GM18517 (cell line): Measurements from ENCODE around the gene CYP8B1.

ENCODE experiments used
- ATAC-seq: cut with Tn5 transposase; IDR thresholded peaks from one replicate; pipeline ENCODE4 v1.9.1; 2021; ENCODE audit warnings: mild to moderate bottlenecking, moderate library complexity; ENCODE audit not compliant: unreplicated experiment

The CYP8B1 gene, protein sequence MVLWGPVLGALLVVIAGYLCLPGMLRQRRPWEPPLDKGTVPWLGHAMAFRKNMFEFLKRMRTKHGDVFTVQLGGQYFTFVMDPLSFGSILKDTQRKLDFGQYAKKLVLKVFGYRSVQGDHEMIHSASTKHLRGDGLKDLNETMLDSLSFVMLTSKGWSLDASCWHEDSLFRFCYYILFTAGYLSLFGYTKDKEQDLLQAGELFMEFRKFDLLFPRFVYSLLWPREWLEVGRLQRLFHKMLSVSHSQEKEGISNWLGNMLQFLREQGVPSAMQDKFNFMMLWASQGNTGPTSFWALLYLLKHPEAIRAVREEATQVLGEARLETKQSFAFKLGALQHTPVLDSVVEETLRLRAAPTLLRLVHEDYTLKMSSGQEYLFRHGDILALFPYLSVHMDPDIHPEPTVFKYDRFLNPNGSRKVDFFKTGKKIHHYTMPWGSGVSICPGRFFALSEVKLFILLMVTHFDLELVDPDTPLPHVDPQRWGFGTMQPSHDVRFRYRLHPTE

DNA sequence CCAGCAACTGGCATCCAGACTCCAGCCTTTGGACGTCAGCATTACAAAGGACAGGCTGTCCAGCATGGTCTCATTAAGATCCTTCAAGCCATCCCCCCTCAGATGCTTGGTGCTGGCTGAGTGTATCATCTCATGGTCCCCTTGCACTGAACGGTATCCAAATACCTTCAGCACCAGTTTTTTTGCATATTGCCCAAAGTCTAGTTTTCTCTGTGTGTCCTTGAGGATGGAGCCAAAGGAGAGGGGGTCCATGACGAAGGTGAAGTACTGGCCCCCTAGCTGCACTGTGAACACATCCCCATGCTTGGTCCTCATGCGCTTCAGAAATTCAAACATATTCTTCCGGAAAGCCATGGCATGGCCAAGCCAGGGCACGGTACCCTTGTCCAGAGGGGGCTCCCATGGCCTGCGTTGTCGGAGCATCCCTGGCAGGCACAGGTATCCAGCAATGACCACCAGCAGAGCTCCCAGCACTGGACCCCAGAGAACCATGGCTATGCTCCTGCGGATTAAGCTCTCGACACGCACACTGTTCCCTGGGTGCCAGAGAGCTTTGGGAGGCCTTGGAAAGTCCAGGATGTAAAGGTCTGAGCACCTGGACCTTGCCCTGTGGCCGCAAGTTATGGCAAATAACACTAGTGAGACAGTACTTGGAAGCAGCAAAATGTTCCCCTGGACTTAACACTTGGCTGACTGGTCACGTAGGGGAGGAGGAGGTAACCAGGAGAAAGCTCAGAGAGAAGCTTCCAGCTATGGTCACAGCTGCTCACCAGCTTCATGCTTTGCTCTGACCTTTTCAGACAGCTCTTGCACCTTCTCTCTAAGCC is at the start of gene CYP8B1:
Gene CYP8B1, minus strand, starts transcription at position 555 of the 827 bp plus-strand sequence. Its CDS starts 63 bp downstream, at position 492.
- no peak for ATAC-seq

DNA sequence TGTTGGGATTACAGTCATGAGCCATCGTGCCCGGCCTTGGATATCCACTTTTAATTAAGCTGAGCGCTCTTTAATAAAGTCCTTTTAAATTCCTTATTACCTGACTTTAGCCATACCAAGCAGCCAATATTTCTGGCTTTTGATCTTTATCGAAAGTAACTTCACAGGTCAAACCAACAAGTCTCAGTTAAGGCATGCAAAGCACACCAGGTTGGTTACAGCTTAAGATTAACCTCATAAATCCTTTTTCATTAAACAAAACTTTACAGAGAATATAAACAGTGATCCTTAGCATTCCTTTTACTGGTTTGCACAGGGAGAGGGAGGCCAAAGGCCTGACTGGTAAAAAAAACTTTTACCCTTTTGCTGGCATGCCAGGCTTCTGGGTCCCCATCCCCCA is 47.9 kb upstream of the CYP8B1 start:
- no peak for ATAC-seq

DNA sequence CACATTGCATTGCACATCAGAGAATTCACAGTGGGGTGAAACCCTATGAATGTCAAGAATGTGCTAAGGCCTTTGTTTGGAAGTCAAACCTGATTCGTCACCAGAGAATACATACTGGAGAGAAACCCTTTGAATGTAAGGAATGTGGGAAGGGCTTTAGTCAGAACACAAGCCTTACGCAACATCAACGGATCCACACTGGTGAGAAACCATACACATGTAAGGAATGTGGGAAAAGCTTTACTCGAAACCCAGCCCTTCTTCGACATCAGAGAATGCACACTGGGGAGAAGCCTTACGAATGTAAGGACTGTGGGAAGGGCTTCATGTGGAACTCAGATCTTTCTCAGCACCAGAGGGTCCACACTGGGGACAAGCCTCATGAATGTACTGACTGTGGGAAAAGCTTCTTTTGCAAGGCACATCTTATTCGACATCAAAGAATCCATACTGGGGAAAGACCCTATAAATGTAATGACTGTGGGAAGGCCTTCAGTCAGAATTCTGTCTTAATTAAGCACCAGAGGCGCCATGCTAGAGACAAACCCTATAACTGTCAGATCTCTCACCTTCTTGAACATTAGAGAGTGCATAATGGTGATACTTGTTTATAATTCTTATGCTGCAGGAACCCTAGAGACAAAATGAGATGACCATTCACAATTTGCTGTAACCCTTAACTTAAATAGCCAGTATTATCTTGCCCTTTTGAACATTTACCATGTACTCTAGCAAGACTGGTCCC is 39.3 kb upstream of the CYP8B1 start:
- no peak for ATAC-seq

DNA sequence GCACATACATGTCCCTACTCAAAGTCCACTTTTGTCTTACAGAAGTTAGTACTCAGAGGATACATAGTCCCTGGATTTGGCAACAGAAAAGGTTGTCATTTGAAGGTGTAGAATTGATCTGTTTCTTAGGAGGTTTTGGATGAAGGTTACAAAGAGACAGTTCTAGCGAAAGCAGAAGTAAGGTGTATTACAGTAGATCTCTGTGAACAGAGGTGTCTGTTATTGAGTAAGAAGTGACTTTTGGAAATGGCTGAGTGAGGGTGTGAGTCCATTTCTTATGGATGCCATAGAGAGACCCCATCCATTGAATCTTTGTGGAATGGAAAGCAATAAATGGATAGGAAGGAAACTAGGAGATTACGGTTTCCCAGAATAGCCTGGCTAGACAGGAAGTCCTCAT is 35.9 kb upstream of the CYP8B1 start:
- no peak for ATAC-seq

DNA sequence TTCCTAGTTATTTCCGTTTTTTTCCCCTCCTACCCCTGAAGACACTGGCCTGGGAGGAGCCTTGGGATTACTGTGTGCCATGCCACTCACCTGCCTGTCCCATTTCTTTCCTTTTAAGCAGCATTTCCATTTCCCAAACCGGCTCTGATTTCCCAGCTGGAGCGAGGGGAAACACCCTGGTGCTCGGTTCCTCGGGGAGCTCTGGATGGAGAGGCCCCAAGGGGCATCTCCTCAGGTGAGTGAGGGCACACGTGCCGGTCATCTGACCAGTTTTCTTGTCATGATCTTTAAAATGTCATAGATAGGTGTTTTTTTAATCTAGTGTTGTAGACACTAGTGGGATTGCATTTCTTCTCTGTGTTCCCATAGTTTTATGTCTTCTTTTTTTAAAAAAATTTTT is 33.0 kb upstream of the CYP8B1 start:
- no peak for ATAC-seq

DNA sequence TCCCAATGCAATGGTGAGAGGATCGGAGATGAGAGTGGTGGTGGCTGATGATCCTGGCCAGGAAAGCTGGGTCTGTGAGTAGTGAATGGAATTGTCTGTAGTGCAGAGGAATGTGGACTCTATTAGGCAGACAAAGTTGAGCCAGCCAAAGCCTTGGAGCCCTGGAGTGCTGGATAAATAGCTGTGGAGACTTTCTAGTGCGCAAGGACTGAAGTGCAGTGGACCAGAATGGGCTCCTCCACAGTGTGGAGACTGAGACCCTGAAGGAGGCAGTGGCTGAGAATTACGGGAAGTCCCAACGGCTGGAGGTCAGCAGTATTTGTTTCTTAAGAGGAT is 31.1 kb upstream of the CYP8B1 start:
- no peak for ATAC-seq

DNA sequence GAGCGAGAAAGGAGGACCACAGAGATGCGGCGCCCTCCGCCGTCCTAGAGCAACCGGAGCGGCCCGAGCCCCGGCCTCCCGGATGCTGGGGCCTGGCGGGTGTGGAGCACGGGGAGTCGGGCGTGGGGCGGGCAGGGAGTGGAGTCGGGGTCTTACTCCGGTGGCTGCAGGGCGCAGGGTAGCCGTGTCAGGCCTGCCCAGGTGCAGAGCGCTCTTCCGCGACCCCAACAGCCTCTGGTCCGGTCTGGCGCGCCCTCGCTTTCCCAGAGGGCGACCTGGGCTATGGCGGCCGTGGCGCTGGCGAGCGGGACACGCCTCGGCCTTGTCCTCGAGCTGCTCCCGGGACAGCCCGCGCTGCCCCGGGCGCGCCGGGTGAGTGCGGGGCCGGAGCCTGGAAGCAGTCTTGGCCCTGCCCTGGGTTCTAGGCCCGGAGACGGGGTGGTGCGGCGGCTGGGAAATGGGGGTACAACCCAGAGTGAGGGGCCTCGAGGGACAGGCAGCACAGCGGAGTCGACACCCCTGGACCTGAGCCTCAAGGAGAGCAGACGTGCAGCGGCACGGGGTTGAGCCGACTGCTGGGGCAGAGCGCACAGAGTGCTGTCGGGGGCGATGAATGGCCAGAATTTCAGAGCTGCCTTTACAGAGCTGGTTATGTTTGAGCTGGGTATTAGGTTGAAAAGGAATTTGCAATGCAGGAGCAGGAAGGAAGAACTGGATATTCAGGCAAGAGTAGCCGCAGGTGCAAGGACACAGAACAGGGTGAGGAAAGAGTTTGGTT is 30.6 kb upstream of the CYP8B1 start, which contains the start of gene ZNF662:
Gene ZNF662, plus strand, starts transcription at position 73 of the 778 bp plus-strand sequence. CDS start 1,973 bp downstream, outside the sequence.
- ATAC-seq, result no peak

DNA sequence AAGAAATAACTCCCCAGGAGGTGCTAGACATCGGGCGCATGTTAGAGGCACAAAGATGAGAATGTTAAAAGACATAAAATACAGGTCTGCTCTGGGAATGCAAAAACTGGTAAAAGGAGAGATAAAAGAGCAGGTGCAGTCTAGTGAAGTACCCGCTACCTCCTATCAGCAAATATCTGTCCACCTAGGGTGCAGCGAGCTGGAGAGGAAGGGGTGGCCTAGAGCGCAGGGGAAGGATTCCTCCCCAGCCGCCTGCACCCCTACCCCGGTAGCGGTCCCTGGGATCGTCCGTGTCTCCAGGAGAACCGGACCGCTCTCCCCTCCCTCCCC is 30.0 kb upstream of the CYP8B1 start:
- ATAC-seq, result no peak

DNA sequence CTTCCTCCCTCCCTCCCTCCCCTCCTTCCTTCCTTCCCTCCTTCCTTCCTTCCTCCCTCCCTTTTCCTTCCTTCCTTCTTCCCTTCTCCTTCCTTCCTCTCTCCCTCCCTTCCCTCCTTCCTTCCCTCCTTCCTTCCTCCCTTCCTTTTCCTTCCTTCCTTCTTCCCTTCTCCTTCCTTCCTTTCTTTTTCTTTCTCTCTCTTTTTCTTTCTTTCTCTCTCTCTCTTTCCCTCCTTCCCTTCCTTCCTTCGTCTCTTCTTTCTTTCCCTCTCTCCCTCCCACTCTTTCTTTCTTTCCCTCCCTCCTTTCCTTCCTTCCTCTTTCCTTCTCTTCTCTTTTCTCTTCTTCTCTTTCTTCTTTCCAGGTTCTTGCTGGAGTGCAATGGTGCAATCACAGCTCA is 28.4 kb upstream of the CYP8B1 start:
- no peak for ATAC-seq

DNA sequence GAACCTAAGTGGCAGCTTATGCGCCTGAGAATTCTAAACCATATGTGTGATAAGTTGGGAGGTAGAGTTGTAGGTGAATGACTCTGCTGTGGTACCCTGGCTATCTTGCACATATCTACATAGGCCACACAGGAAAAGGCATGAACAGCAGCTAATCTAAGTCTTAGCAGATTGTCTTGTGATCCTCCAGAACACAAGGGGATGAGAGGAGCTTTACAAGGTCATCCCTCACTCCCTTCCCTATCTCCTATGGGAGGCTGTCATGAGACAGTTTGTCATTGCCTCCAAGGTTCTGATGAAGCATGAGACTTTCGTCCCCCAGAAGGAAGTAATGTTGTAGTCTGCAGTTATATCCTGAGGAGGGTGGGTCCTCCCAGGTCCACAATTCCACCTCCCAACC is 26.6 kb upstream of the CYP8B1 start:
- ATAC-seq, result no peak

DNA sequence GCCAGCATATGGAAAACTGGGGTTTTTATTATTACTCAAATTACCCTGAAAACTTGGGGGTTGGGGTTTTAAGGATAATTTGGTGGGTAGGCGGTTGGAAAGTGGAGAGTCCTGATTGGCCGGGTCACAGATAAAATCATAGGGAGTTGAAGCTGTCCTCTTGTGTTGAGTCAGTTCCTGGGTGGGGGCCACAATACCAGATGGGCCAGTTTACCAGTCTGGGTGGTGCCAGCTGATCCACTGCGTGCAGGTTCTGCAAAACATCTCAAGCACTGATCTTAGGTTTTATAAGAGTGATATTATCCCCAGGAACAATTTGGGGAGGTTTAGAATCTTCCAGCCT is 25.4 kb upstream of the CYP8B1 start:
- ATAC-seq, result no peak

DNA sequence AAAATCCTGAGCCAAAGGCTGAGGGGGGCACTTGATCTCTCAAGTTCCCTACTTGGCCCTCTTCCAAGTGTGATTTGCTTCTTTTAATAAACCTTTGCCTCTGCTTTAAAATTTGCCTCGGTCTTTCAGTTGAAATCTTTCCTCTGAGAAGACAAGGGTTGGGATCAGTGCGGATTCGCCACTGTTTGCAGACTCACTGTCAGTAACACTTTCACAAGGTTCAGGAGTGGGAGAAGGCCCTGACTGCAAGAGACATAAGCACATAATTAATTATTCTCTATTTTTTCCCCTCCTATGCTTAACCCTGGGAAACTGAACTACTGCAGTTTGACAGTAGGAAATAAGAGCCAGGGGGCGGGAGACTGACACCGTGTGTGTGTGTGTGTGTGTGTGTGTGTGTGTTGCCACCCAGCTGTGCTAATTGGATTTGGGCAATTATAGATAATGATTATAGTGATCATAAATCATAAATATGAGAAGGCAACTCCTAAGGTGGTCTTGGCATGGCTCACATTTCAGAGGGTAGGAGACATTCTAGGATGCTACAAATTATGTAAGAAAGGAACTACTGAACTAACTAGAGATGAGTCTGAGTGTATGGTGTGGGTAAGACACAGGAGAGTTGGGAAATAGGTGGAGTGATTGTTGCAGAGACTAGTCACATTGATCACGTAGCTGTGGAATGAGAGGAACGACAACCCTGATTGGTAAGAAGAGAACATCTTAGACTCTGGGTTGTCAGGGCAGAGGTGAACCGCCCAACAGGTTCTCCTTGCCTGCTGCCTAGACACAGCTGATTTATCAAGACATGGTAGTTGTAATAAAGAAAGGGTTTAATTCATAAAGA is 24.8 kb upstream of the CYP8B1 start:
- ATAC-seq, result no peak

DNA sequence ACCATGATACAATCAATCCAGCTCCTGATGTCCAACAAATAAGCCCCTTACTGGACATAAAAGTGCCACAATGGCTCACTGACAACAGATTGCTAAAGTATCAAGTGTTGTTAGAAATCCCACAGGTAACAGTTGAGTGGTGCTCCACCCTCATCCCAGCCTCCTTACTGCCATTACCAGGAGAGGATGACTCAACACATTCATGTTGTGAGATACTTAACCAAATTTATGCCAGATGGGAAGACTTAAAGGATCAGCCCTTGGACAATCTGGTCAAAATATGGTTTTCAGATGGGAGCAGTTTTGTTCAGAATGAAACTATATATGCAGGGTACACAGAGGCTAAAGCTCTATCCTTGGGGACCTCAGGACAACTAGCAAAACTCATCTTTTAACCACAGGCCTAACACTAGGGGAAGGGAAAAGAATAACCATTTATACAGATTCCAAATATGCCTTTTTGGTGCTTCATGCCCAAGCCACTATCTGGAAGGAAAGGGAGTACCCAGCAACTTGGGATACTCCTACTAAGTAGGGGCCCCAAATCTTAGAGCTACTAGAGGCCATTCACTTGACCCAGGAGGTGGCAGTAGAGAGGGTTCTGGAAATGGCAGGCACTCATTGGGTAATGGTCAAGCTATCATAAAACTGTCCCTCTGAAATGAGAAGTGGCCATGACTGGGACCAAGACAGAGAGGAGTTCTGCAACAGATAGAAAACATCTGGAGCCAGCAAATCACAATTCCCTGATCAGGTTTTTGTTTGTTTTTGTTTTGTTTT is 23.4 kb upstream of the CYP8B1 start:
- ATAC-seq, result no peak

DNA sequence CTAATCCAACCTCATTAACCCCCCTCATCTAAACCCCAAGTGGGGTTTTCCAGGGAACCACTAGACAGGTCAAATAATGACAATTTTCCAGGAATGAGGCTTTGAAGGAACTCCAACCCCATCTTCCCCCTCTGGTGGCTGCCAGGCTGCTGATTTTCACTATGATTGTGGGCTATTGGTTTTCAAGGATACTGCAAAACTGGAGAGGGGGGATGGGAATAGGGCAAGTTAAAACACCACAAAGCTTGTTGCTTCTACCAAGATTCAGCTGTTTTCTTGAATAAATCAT is 19.8 kb upstream of the CYP8B1 start:
- ATAC-seq, result no peak

DNA sequence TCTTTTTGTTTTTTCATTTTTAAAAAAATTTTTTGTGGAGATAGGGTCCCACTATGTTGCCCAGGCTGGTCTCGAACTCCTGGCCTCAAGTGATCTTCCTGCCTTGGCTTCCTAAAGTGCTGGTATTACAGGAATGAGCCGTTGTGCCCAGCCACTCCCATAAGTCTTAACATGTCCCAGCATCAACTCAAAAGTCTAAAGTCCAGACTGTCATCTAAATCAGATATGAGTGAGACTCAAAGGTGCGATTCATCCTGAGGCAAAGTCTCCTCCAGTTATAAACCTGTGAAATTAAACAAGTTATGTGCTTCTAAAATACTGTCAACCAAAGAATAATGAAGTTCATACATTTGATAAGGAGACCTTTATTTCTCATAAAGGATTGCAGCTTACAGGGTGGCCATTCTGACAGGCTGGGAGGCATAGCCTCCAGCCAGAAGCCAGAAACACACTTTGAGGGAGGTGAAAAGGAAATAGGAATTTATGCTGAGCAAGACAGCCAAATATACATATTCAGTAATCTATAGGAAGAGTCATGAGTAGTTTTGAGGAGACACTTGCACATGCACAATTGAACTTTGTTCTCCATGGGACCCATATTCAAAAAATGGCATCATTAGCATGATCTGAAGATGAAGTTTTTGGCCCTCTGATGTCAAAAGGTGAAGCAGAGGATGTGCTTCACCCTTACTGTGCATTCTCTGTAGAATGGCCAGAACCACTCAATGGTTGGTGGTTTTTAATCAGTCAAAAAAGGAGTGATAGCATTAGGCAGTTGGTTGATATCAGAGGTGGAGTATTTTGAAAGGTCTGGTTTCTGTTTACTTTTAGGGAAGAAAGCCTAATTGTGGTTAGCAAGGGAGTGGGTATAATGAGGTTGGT is 19.3 kb upstream of the CYP8B1 start:
- ATAC-seq, result no peak

DNA sequence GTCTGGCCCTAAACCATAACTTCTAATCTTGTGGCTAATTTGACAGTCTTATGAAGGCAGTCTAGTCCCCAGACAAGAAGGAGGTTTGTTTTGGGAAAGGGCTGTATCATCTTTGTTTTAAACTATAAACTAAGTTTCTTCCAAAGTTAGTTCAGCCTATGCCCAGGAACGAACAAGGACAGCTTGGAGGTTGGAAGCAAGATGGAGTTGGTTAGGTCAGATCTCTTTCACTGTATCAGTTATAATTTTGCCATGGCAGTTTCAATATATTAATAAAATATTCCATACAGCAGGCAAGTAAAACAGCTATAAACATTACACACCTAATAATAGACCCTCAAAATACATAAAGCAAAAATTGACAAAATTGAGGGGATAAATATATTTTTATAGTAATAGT is 17.1 kb upstream of the CYP8B1 start:
- no peak for ATAC-seq

DNA sequence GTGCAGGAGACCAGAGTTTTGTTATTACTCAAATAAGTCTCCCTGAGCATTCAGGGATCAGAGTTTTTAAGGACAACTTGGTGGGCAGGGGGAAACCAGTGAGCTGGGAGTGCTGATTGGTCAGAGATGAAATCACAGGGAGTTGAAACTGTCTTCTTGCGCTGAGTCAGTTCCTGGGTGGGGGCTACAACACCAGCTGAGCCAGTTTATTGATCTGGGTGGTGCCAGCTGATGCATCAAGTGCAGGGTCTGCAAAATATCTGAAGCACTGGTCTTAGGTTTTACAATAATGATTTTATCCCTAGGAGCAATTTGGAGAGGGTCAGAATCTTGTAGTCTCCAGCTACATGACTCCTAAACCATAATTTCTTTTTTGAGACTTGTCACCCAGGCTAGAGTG is 16.5 kb upstream of the CYP8B1 start:
- no peak for ATAC-seq

DNA sequence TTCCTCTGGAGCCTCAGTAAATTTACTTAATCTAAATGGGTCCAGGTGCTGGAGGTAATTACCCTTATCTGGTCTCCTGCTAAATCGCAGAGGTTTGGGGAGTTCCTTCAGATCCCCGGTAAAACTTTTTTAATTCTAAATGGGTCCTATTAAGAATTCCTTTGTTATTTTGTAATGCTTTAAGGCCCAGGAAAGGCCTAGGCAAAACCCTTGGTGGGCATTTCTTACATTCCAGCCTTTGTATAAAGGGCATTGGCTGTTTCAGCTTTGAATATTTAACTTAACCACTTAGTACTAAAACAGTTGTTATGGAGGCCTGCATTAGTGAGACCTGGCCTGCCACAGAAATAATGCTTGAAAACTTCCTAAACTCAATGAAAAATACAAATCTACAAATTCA is 15.4 kb upstream of the CYP8B1 start:
- no peak for ATAC-seq
